SJSA1 (cell line): ENCODE measurements around the gene SNX3. TPM values are rescaled to one million over a fixed set of nuclear protein-coding genes. Genes with fewer than 3 reads are reported as not detected.
A peak's percentile ranks its signal among the peaks of the same experiment; 100 is the strongest.

Source experiments
- DNase-seq, 2 experiments: peaks; one replicate each; pipeline ENCODE4 v3.0.0-alpha.2; 2015 to 2020; ENCODE audit warnings: low spot score in 2 of 2, low read depth in 1 of 2
- H3K27ac ChIP-seq: fragments of 250-450 bp; sonication (Bioruptor Pico); 2 replicates; pipeline ENCODE4 v1.5.1; 2020; ENCODE audit warnings: mild to moderate bottlenecking, moderate library complexity
- H3K27me3 ChIP-seq: fragments of 250-450 bp; sonication (Bioruptor Pico); replicated peaks from 2 replicates; pipeline ENCODE4 v1.5.1; 2020; ENCODE audit warnings: mild to moderate bottlenecking, moderate library complexity
- H3K36me3 ChIP-seq: fragments of 250-450 bp; sonication (Bioruptor Pico); 2 replicates; pipeline ENCODE4 v1.5.1; 2020; ENCODE audit warnings: mild to moderate bottlenecking
- H3K4me1 ChIP-seq: fragments of 250-450 bp; sonication (Bioruptor Pico); replicated peaks from 2 replicates; pipeline ENCODE4 v1.6.1; 2021; ENCODE audit warnings: mild to moderate bottlenecking
- H3K4me3 ChIP-seq: fragments of 250-450 bp; sonication (Bioruptor Pico); 2 replicates; pipeline ENCODE4 v1.5.1; 2020; ENCODE audit warnings: mild to moderate bottlenecking
- H3K9me3 ChIP-seq: fragments of 250-450 bp; sonication (Bioruptor Pico); replicated peaks from 2 replicates; pipeline ENCODE4 v1.5.1; 2020; ENCODE audit warnings: mild to moderate bottlenecking
- total RNA-seq: library from RNA; depleted of rRNA; stranded (reverse); fragments of >200 nt; shearing (Covaris generic); gene quantifications from 2 replicates; pipeline ENCODE4 v1.2.3, GENCODE V29; 2014

Gene SNX3
- total RNA-seq, 1 experiment from 2014 or later: 254 TPM

GRCh38 chr6:108209738-108210137 is 51.1 kb downstream of the SNX3 start:
- no peak for DNase-seq
- Histone ChIP-seq H3K4me3 (no peak overlapping the region), H3K36me3 (peaks cover 31% of the 10 kb centered on the region), H3K9me3 (no peaks in the 10 kb centered on the region), H3K27me3 (no peaks in the 10 kb centered on the region), H3K27ac (no peak overlapping the region), H3K4me1 (no peaks in the 10 kb centered on the region)

DNA sequence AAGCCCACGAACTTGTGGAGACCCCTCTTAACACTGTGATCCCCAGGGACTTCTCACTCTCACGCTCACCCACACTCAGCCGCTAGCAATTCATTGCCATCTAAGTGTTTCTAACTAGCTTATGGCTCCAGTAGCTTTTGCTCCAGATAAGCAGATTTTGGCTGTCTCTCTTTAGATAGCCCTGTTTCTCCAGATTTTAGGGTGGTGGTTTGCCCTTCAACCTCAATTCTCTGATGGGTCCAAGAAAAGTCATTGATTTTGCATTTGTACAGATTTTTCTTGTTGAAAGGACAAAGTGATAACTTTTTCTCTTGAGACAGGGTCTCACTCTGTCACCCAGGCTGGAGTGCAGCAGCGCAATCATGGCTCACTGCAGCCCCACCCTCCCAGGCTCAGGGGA is 53.8 kb downstream of the SNX3 start:
- Histone ChIP-seq H3K9me3 (no peaks in the 10 kb centered on the region), H3K36me3 (peaks cover 21% of the 10 kb centered on the region), H3K27me3 (no peaks in the 10 kb centered on the region), H3K27ac (no peak overlapping the region), H3K4me1 (no peaks in the 10 kb centered on the region), H3K4me3 (no peak overlapping the region)
- DNase-seq: no peak

GRCh38 chr6:108203189-108204112 is 57.4 kb downstream of the SNX3 start:
- no peak overlapping the region for H3K4me3 ChIP-seq
- no peaks in the 10 kb centered on the region for H3K9me3 ChIP-seq
- H3K27ac ChIP-seq: no peak overlapping the region
- no peaks in the 10 kb centered on the region for H3K27me3 ChIP-seq
- DNase-seq: no peak
- H3K4me1 ChIP-seq: peaks cover 9% of the 10 kb centered on the region
- no peaks in the 10 kb centered on the region for H3K36me3 ChIP-seq

GRCh38 chr6:108200631-108201030 is 60.2 kb downstream of the SNX3 start:
- Histone ChIP-seq H3K36me3 (no peaks in the 10 kb centered on the region), H3K4me1 (peaks cover 9% of the 10 kb centered on the region), H3K27ac (no peak overlapping the region), H3K9me3 (no peaks in the 10 kb centered on the region), H3K4me3 (no peak overlapping the region), H3K27me3 (no peaks in the 10 kb centered on the region)
- peak; percentile 33 to 68 for DNase-seq

DNA sequence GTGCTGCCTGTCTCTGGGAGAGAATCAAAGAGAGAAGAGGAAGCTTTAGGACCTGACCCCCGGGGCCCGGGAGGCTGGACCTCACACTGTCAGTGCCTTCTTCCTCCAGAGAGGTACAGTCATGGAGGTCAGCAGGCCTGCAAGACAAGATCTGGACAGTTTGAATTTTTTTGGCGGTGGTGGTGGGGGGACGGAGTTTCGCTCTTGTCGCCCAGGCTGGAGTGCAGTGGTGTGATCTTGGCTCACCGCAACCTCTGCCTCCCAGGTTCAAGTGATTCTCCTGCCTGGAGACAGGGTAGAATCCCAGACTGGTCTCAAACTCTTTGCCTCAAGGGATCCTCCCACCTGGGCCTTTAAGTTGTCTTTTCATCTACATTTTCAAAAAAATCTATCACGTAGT is 60.7 kb downstream of the SNX3 start:
- Histone ChIP-seq H3K4me3 (no peak overlapping the region), H3K4me1 (peaks cover 9% of the 10 kb centered on the region), H3K27ac (no peak overlapping the region), H3K9me3 (no peaks in the 10 kb centered on the region), H3K27me3 (no peaks in the 10 kb centered on the region), H3K36me3 (no peaks in the 10 kb centered on the region)
- DNase-seq: no peak

DNA sequence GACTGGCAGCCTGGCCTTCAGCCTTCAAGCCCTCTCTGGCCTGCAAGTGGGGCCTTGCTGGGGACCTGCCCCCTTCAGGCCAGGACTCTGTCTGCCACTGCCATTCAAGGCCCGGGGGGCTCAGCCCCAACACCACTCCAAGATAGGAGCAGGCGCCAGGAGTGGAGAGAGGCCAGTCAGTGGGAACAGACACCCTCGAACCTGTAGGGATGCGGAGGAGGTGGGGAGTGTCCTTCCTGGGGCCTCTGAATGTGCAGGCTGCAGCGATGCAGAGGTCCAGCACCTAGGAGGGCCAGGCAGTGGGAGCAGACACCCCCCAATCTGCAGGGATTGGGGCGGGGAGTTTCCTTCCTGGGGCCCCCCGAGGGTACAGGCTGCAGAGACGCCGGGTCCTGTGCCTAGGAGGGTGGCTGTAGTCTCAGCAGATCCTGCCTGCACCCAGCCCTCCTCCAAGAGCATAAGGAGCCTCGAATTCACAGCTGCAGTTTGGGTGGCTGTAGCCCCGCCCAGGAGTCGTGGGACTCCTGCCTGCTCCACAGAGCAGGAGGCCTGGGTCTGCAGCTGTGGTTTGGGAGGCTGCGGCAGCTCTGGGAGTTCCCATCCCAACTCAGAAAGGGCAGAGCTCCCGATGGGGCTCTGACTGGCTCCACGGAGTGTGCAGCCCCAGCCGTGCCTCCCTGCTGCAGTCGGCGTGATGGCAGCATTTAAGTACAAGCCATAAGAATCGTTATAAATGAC is 61.9 kb downstream of the SNX3 start:
- no peak for DNase-seq

GRCh38 chr6:108195209-108195608 is 65.6 kb downstream of the SNX3 start:
- no peak for DNase-seq
- Histone ChIP-seq H3K4me1 (peaks cover 2% of the 10 kb centered on the region), H3K9me3 (no peaks in the 10 kb centered on the region), H3K27ac (no peak overlapping the region), H3K4me3 (no peak overlapping the region), H3K27me3 (no peaks in the 10 kb centered on the region), H3K36me3 (no peaks in the 10 kb centered on the region)

More for the DNA sequence above, 61.9 kb downstream of the SNX3 start:
- Histone ChIP-seq H3K27ac (no peak overlapping the region), H3K36me3 (no peaks in the 10 kb centered on the region), H3K9me3 (no peaks in the 10 kb centered on the region), H3K4me1 (peaks cover 9% of the 10 kb centered on the region), H3K27me3 (no peaks in the 10 kb centered on the region), H3K4me3 (no peak overlapping the region)

- Histone ChIP-seq H3K4me1 (no peaks in the 10 kb centered on the region), H3K27me3 (no peaks in the 10 kb centered on the region), H3K4me3 (no peak overlapping the region), H3K36me3 (no peaks in the 10 kb centered on the region), H3K27ac (no peak overlapping the region), H3K9me3 (no peaks in the 10 kb centered on the region)
- no peak for DNase-seq
These were observed 66.3 kb downstream of the SNX3 start for GRCh38 chr6:108194503-108194902.

- Histone ChIP-seq H3K27me3 (no peaks in the 10 kb centered on the region), H3K27ac (no peak overlapping the region), H3K9me3 (no peaks in the 10 kb centered on the region), H3K4me3 (no peak overlapping the region), H3K36me3 (no peaks in the 10 kb centered on the region), H3K4me1 (no peaks in the 10 kb centered on the region)
- DNase-seq: no peak
These were observed 67.0 kb downstream of the SNX3 start for GRCh38 chr6:108193835-108194234.

GRCh38 chr6:108193131-108193530 is 67.7 kb downstream of the SNX3 start:
- Histone ChIP-seq H3K4me1 (no peaks in the 10 kb centered on the region), H3K27me3 (no peaks in the 10 kb centered on the region), H3K9me3 (no peaks in the 10 kb centered on the region), H3K36me3 (no peaks in the 10 kb centered on the region), H3K4me3 (no peak overlapping the region), H3K27ac (no peak overlapping the region)
- DNase-seq: no peak

- H3K4me1 ChIP-seq: no peaks in the 10 kb centered on the region
- no peaks in the 10 kb centered on the region for H3K9me3 ChIP-seq
- no peaks in the 10 kb centered on the region for H3K36me3 ChIP-seq
- H3K27ac ChIP-seq: no peak overlapping the region
- no peak for DNase-seq
- no peak overlapping the region for H3K4me3 ChIP-seq
- H3K27me3 ChIP-seq: 0 out of 2 replicates have a peak, but pooled peaks cover 3% of the 10 kb centered on the region
These were observed 73.3 kb downstream of the SNX3 start for GRCh38 chr6:108187519-108187918.

GRCh38 chr6:108186226-108186625 is 74.6 kb downstream of the SNX3 start:
- H3K36me3 ChIP-seq: no peaks in the 10 kb centered on the region
- no peaks in the 10 kb centered on the region for H3K4me1 ChIP-seq
- no peak for DNase-seq
- H3K4me3 ChIP-seq: no peak overlapping the region
- no peak overlapping the region for H3K27ac ChIP-seq
- H3K27me3 ChIP-seq: 0 out of 2 replicates have a peak, but pooled peaks cover 3% of the 10 kb centered on the region
- H3K9me3 ChIP-seq: no peaks in the 10 kb centered on the region

GRCh38 chr6:108180776-108181175 is 80.1 kb downstream of the SNX3 start:
- no peaks in the 10 kb centered on the region for H3K4me1 ChIP-seq
- no peak overlapping the region for H3K27ac ChIP-seq

GRCh38 chr6:108180266-108180665 is 80.6 kb downstream of the SNX3 start:
- Histone ChIP-seq H3K9me3 (no peaks in the 10 kb centered on the region), H3K4me3 (no peak overlapping the region), H3K4me1 (no peaks in the 10 kb centered on the region), H3K27me3 (no peaks in the 10 kb centered on the region; the same call in 1 of the 2 replicates), H3K36me3 (no peaks in the 10 kb centered on the region), H3K27ac (no peak overlapping the region)
- DNase-seq: no peak

More at GRCh38 chr6:108180776-108181175, 80.1 kb downstream of the SNX3 start:
- Histone ChIP-seq H3K9me3 (no peaks in the 10 kb centered on the region), H3K36me3 (no peaks in the 10 kb centered on the region), H3K4me3 (no peak overlapping the region), H3K27me3 (no peaks in the 10 kb centered on the region; the same call in 1 of the 2 replicates)
- DNase-seq: no peak
